ENCODE measurements around the gene TRDMT1.

TRDMT1 gene

GRCh38 chr10:17237149-17237527 is 35.7 kb upstream of the TRDMT1 start:
- no peak overlapping the region for H3K4me3 ChIP-seq (replicated peaks in 1 of 2; ENCODE audit: low read depth in 2 of 2, low read length in 2 of 2)
- TF ChIP-seq CTCF (IDR thresholded peaks at IDR 0.05; ENCODE audit: low read depth, low read length): no peak
- peak in 1 of 2 donors; percentile 22 for DNase-seq (ENCODE audit: low read depth in 2 of 2)

- no peak for TF ChIP-seq CTCF (IDR thresholded peaks at IDR 0.05; ENCODE audit: low read depth, low read length)
- peak; percentile 37 to 57 for DNase-seq (ENCODE audit: low read depth in 2 of 2)
- H3K4me3 ChIP-seq (replicated peaks in 1 of 2; ENCODE audit: low read depth in 2 of 2, low read length in 2 of 2): no peak overlapping the region
Measured at GRCh38 chr10:17236468-17237148, 35.1 kb upstream of the TRDMT1 start.

- TF ChIP-seq CTCF (IDR thresholded peaks at IDR 0.05; ENCODE audit: low read depth, low read length): peak; percentile 35
- peak in 1 of 2 donors; percentile 50 for DNase-seq (ENCODE audit: low read depth in 2 of 2)
- H3K4me3 ChIP-seq (replicated peaks in 1 of 2; ENCODE audit: low read depth in 2 of 2, low read length in 2 of 2): peak overlapping the region in 1 of 2 donors; percentile 96
Measured at GRCh38 chr10:17235136-17235535, 33.7 kb upstream of the TRDMT1 start.

- no peak for TF ChIP-seq CTCF (IDR thresholded peaks at IDR 0.05; ENCODE audit: low read depth, low read length)
- H3K4me3 ChIP-seq (replicated peaks in 1 of 2; ENCODE audit: low read depth in 2 of 2, low read length in 2 of 2): peak overlapping the region in 1 of 2 donors; percentile 96
- peak in 1 of 2 donors; percentile 35 for DNase-seq (ENCODE audit: low read depth in 2 of 2)
Measured at GRCh38 chr10:17234431-17234945, 33.0 kb upstream of the TRDMT1 start.

GRCh38 chr10:17233286-17233991 is 32.0 kb upstream of the TRDMT1 start:
- TF ChIP-seq CTCF (IDR thresholded peaks at IDR 0.05; ENCODE audit: low read depth, low read length): no peak

GRCh38 chr10:17232276-17232960 is 30.9 kb upstream of the TRDMT1 start:
- peak in 1 of 2 donors; percentile 58 for DNase-seq (ENCODE audit: low read depth in 2 of 2)
- TF ChIP-seq CTCF (IDR thresholded peaks at IDR 0.05; ENCODE audit: low read depth, low read length): no peak
- H3K4me3 ChIP-seq (replicated peaks in 1 of 2; ENCODE audit: low read depth in 2 of 2, low read length in 2 of 2): peak overlapping the region; percentile 96 to 97

More at GRCh38 chr10:17233286-17233991, 32.0 kb upstream of the TRDMT1 start:
- DNase-seq (ENCODE audit: low read depth in 2 of 2): peak; percentile 67 to 76
- peak overlapping the region; percentile 5 to 96 for H3K4me3 ChIP-seq (replicated peaks in 1 of 2; ENCODE audit: low read depth in 2 of 2, low read length in 2 of 2)
